Lung (tissue), 12 donors: ENCODE measurements around the gene ALOX12. TPM values are rescaled to one million over a fixed set of nuclear protein-coding genes. Genes with fewer than 3 reads are reported as not detected.

ENCODE experiments used
- ATAC-seq: fragments of 200-7000 bp; cut with Tn5 transposase; one replicate; pipeline ENCODE4 v1.9.1; 2020; ENCODE audit warnings: moderate number of reproducible peaks; ENCODE audit not compliant: insufficient read depth, low FRiP score
- DNase-seq, 3 donors: peaks; one replicate each; pipeline ENCODE4 v3.0.0-alpha.2; 2013 to 2017
- H3K27ac ChIP-seq, 2 donors: one replicate each; pipeline ENCODE4 v1.5.1; 2013; ENCODE audit warnings: mild to moderate bottlenecking in 2 of 2, moderate library complexity in 2 of 2, control low read depth in 1 of 2, inconsistent platforms in 1 of 2, low read depth in 1 of 2, low read length in 1 of 2
- H3K27me3 ChIP-seq, 3 donors: one replicate each; pipeline ENCODE4 v1.5.1; 2013; ENCODE audit warnings: low read length in 2 of 3; ENCODE audit not compliant: control insufficient read depth in 3 of 3, insufficient read depth in 3 of 3
- H3K36me3 ChIP-seq, 4 donors: one replicate each; pipeline ENCODE4 v1.5.1; 2013; ENCODE audit warnings: low read length in 4 of 4, mild to moderate bottlenecking in 1 of 4, moderate library complexity in 1 of 4; ENCODE audit not compliant: control insufficient read depth in 4 of 4, insufficient read depth in 4 of 4
- H3K4me1 ChIP-seq, 5 donors: one replicate each; pipeline ENCODE4 v1.5.1; 2013; ENCODE audit warnings: low read length in 5 of 5, mild to moderate bottlenecking in 2 of 5, moderate library complexity in 1 of 5; ENCODE audit not compliant: control insufficient read depth in 5 of 5, insufficient read depth in 5 of 5
- H3K4me3 ChIP-seq: one replicate; pipeline ENCODE4 v1.5.1; 2013; ENCODE audit warnings: mild to moderate bottlenecking, control low read depth, moderate library complexity
- H3K9ac ChIP-seq, 2 donors: one replicate each; pipeline ENCODE4 v1.5.1; 2013; ENCODE audit warnings: low read length in 2 of 2, control low read depth in 1 of 2; ENCODE audit not compliant: insufficient read depth in 1 of 2
- H3K9me3 ChIP-seq, 4 donors: one replicate each; pipeline ENCODE4 v1.5.1; 2013; ENCODE audit warnings: low read length in 3 of 4, mild to moderate bottlenecking in 1 of 4, moderate library complexity in 1 of 4; ENCODE audit not compliant: control insufficient read depth in 4 of 4, insufficient read depth in 3 of 4
- CTCF ChIP-seq: IDR thresholded peaks from 2 replicates; pipeline ENCODE4 v1.5.1; 2012; ENCODE audit warnings: mild to moderate bottlenecking; ENCODE audit errors: control extremely low read depth, extremely low read depth
- WGBS, 2 donors: extraction: QIAGEN DNeasy Blood & Tissue Kit; methylation state at CpG; one replicate each; pipeline ENCODE4 v1.1.7; 2013; 5-methylcytosine and 5-hydroxymethylcytosine counted together
- polyA plus RNA-seq, 2 donors: library from polyadenylated mRNA; stranded (reverse); fragments of 200-250 nt; gene quantifications; one replicate each; pipeline ENCODE4 v1.2.1, GENCODE V29; 2013
- total RNA-seq, 2 donors: library from RNA; depleted of rRNA in 1 of 2; stranded (reverse); fragments of >200 nt in 1 of 2; gene quantifications; one replicate each; pipeline ENCODE4 v1.2.1, GENCODE V29; 2014 to 2021
- donor health status: control.
- donor health status: control.
- donor health status: Bipolar disorder and iron deficiency.
- donor health status: healthy.
- donor health status: DM: yes; HTN: yes; CAD: no.

Gene ALOX12
- total and polyA plus RNA-seq, 4 donors, result 0.21 to 0.95 (median 0.45) TPM

GRCh38 chr17:6997171-6997570, 1.3 kb downstream of the ALOX12 start:
- Histone ChIP-seq H3K9ac (no peak overlapping the region), H3K36me3 (peaks cover 5 to 45% (median 16%) of the 10 kb centered on the region in 4 donors), H3K4me1 (peaks cover 0 to 12% (median 0%) of the 10 kb centered on the region in 5 donors)

GRCh38 chr17:6998855-6999508, 3.1 kb downstream of the ALOX12 start:
- Histone ChIP-seq H3K27ac (no peak overlapping the region), H3K4me3 (no peak overlapping the region), H3K9ac (no peak overlapping the region), H3K36me3 (peaks cover 10 to 53% (median 23%) of the 10 kb centered on the region in 4 donors), H3K27me3 (peaks cover 0 to 24% (median 0%) of the 10 kb centered on the region in 3 donors), H3K9me3 (no peaks in the 10 kb centered on the region), H3K4me1 (peaks cover 0 to 12% (median 0%) of the 10 kb centered on the region in 5 donors)
- no peak for ATAC-seq
- no peak for TF ChIP-seq CTCF
- 80 to 87% methylated on average over 11 of the region's 11 CpGs for WGBS, 2 donors
- DNase-seq, result no peak

More at GRCh38 chr17:6997171-6997570, 1.3 kb downstream of the ALOX12 start:
- no peak for TF ChIP-seq CTCF
- no peak overlapping the region for H3K27ac ChIP-seq
- H3K9me3 ChIP-seq, result no peaks in the 10 kb centered on the region
- DNase-seq, result no peak
- no peak overlapping the region for H3K4me3 ChIP-seq
- WGBS, 2 donors, result 82 to 90% methylated on average over 8 of the region's 8 CpGs
- no peak for ATAC-seq
- peaks cover 0 to 29% (median 0%) of the 10 kb centered on the region in 3 donors for H3K27me3 ChIP-seq

GRCh38 chr17:7001318-7001961, 5.6 kb downstream of the ALOX12 start:
- Histone ChIP-seq H3K27me3 (peaks cover 0 to 6% (median 0%) of the 10 kb centered on the region in 3 donors), H3K36me3 (peaks cover 10 to 49% (median 25%) of the 10 kb centered on the region in 4 donors), H3K4me3 (no peak overlapping the region), H3K4me1 (peaks cover 0 to 2% (median 0%) of the 10 kb centered on the region in 5 donors), H3K9ac (no peak overlapping the region), H3K9me3 (no peaks in the 10 kb centered on the region), H3K27ac (no peak overlapping the region)
- peak; percentile 3 for TF ChIP-seq CTCF
- ATAC-seq, result no peak
- no peak for DNase-seq
- WGBS, 2 donors, result 74 to 75% methylated on average over 10 of the region's 10 CpGs
